H1 (cell line): ENCODE data around the gene PTEN. TPM values are rescaled to one million over a fixed set of nuclear protein-coding genes. Genes with fewer than 3 reads are reported as not detected.

ENCODE experiments used
- CTCF ChIA-PET: fragments of 300-600 bp; sonication (Branson Sonifier 250); formaldehyde crosslinking; loops from one replicate; lab custom pipeline; 2021; ENCODE audit not compliant: partially characterized antibody; lab: Charles Lee
- POLR2A ChIA-PET: fragments of 300-600 bp; sonication (Branson Sonifier 250); formaldehyde crosslinking; loops from one replicate; lab custom pipeline; 2021; ENCODE audit warnings: inconsistent platforms; ENCODE audit not compliant: partially characterized antibody; lab: Charles Lee
- DNase-seq, 2 experiments: peaks; one replicate each; pipeline versions ENCODE4 v3.0.0 to v3.0.0-alpha.2; 2010 to 2022; ENCODE audit warnings: low spot score in 2 of 2, low read depth in 1 of 2, mixed read lengths in 1 of 2
- FAIRE-seq: peaks from 2 replicates; lab custom pipeline; 2011; peaks lifted over from hg19 to GRCh38; lab: Jason Lieb, UNC
- H2AFZ ChIP-seq: 2 replicates; pipeline ENCODE4 v1.8.1; 2012; ENCODE audit warnings: low read length, inconsistent platforms
- H2AK5ac ChIP-seq: 2 replicates; pipeline ENCODE4 v1.6.1; 2013; ENCODE audit warnings: low read depth, low read length
- H2BK120ac ChIP-seq: replicated peaks from 2 replicates; pipeline ENCODE3; 2013; ENCODE audit warnings: low read depth, low read length, inconsistent platforms
- H2BK12ac ChIP-seq: 2 replicates; pipeline ENCODE4 v1.6.1; 2013; ENCODE audit warnings: low read depth, low read length
- H2BK15ac ChIP-seq: 2 replicates; pipeline ENCODE4 v1.6.1; 2013; ENCODE audit warnings: low read length
- H2BK20ac ChIP-seq: 2 replicates; pipeline ENCODE4 v1.6.1; 2013; ENCODE audit warnings: low read length
- H2BK5ac ChIP-seq: 2 replicates; pipeline ENCODE4 v1.6.1; 2013; ENCODE audit warnings: low read depth, low read length
- H3K14ac ChIP-seq: 2 replicates; pipeline ENCODE4 v1.6.1; 2013; ENCODE audit warnings: inconsistent platforms; ENCODE audit not compliant: insufficient read length
- H3K18ac ChIP-seq: 2 replicates; pipeline ENCODE4 v1.6.1; 2013; ENCODE audit warnings: low read length; ENCODE audit errors: extremely low read depth
- H3K23ac ChIP-seq: 2 replicates; pipeline ENCODE4 v1.6.1; 2013; ENCODE audit warnings: inconsistent platforms; ENCODE audit not compliant: insufficient read length
- H3K23me2 ChIP-seq: 2 replicates; pipeline ENCODE4 v1.6.1; 2013; ENCODE audit warnings: low read depth, low read length
- H3K27ac ChIP-seq: 2 replicates; pipeline ENCODE4 v1.6.1; 2011; ENCODE audit warnings: low read depth, low read length, inconsistent platforms
- H3K27me3 ChIP-seq, 4 experiments: replicated peaks in 1 of 4; 1 replicate in 1 of 4; 2 replicates in 3 of 4; pipeline versions ENCODE4 v1.6.1 to v1.8.1; 2011 to 2013; ENCODE audit warnings: low read length in 3 of 4, mild to moderate bottlenecking in 3 of 4, inconsistent platforms in 2 of 4, mixed read lengths in 2 of 4, moderate library complexity in 1 of 4; ENCODE audit not compliant: control insufficient read depth in 3 of 4, insufficient read depth in 3 of 4; ENCODE audit errors: extremely low read depth in 1 of 4
- H3K36me3 ChIP-seq, 4 experiments: 2 replicates each; pipeline versions ENCODE4 v1.6.1 to v1.8.1; 2011 to 2013; ENCODE audit warnings: mild to moderate bottlenecking in 4 of 4, low read length in 3 of 4, moderate library complexity in 2 of 4, control low read depth in 1 of 4, inconsistent platforms in 1 of 4; ENCODE audit not compliant: insufficient read depth in 4 of 4, control insufficient read depth in 2 of 4
- H3K4ac ChIP-seq: replicated peaks from 2 replicates; pipeline ENCODE3; 2013; ENCODE audit warnings: low read length, low read depth, mixed read lengths, inconsistent platforms; ENCODE audit not compliant: insufficient read length
- H3K4me1 ChIP-seq, 4 experiments: replicated peaks in 1 of 4; 1 replicate in 1 of 4; 2 replicates in 3 of 4; pipeline versions ENCODE4 v1.6.1 to v1.8.1; 2011 to 2013; ENCODE audit warnings: low read length in 3 of 4, inconsistent platforms in 2 of 4, mixed read lengths in 1 of 4; ENCODE audit not compliant: insufficient read depth in 4 of 4, control insufficient read depth in 3 of 4
- H3K4me2 ChIP-seq, 2 experiments: 2 replicates each; pipeline versions ENCODE4 v1.6.1 to v1.8.1; 2011 to 2013; ENCODE audit warnings: low read depth in 2 of 2, low read length in 2 of 2, control low read depth in 1 of 2, inconsistent platforms in 1 of 2, mild to moderate bottlenecking in 1 of 2; ENCODE audit not compliant: insufficient read depth in 1 of 2
- H3K4me3 ChIP-seq, 4 experiments: fragments of 200-600, 300-600 bp in 1 of 4; sonication (generic), shearing (Covaris generic), sonication (Bioruptor Twin) in 1 of 4; 2 replicates each; pipeline versions ENCODE4 v1.5.1 to v1.8.1; 2011 to 2016; ENCODE audit warnings: low read length in 4 of 4, low read depth in 3 of 4, control low read depth in 2 of 4, inconsistent platforms in 2 of 4, mild to moderate bottlenecking in 2 of 4, mixed read lengths in 1 of 4, moderate library complexity in 1 of 4; ENCODE audit not compliant: insufficient read depth in 2 of 4; ENCODE audit errors: extremely low read depth in 1 of 4
- H3K56ac ChIP-seq: replicated peaks from 2 replicates; pipeline ENCODE3; 2013; ENCODE audit warnings: low read depth, mild to moderate bottlenecking, mixed read lengths, low read length, inconsistent platforms; ENCODE audit not compliant: insufficient read length
- H3K79me1 ChIP-seq: 2 replicates; pipeline ENCODE4 v1.6.1; 2013; ENCODE audit warnings: low read depth, low read length, control low read depth
- H3K79me2 ChIP-seq, 2 experiments: 2 replicates each; pipeline versions ENCODE4 v1.6.1 to v1.8.1; 2012 to 2013; ENCODE audit warnings: low read length in 2 of 2, mild to moderate bottlenecking in 2 of 2, inconsistent platforms in 1 of 2; ENCODE audit not compliant: insufficient read depth in 2 of 2, control insufficient read depth in 1 of 2
- H3K9ac ChIP-seq, 4 experiments: replicated peaks in 1 of 4; 1 replicate in 1 of 4; 2 replicates in 3 of 4; pipeline versions ENCODE4 v1.6.1 to v1.8.1; 2011 to 2013; ENCODE audit warnings: low read depth in 3 of 4, low read length in 3 of 4, control low read depth in 2 of 4, mild to moderate bottlenecking in 2 of 4, moderate library complexity in 2 of 4, inconsistent platforms in 1 of 4; ENCODE audit errors: extremely low read depth in 1 of 4
- H3K9me3 ChIP-seq, 2 experiments: 2 replicates each; pipeline versions ENCODE4 v1.6.1 to v1.8.1; 2012 to 2013; ENCODE audit warnings: mild to moderate bottlenecking in 2 of 2, moderate library complexity in 2 of 2, control low read depth in 1 of 2, inconsistent platforms in 1 of 2, low read depth in 1 of 2, low read length in 1 of 2, mixed read lengths in 1 of 2; ENCODE audit not compliant: insufficient read depth in 2 of 2
- H4K20me1 ChIP-seq, 2 experiments: replicated peaks in 1 of 2; 2 replicates each; pipeline versions ENCODE3 to v1.8.1; 2011 to 2013; ENCODE audit warnings: inconsistent platforms in 2 of 2, low read length in 2 of 2, mild to moderate bottlenecking in 1 of 2; ENCODE audit not compliant: insufficient read depth in 2 of 2, control insufficient read depth in 1 of 2
- H4K5ac ChIP-seq: 2 replicates; pipeline ENCODE4 v1.6.1; 2013; ENCODE audit warnings: low read length, low read depth, mixed read lengths, inconsistent platforms; ENCODE audit not compliant: insufficient read length
- H4K8ac ChIP-seq: 2 replicates; pipeline ENCODE4 v1.8.0; 2013; ENCODE audit warnings: mild to moderate bottlenecking, moderate library complexity, low read length, inconsistent platforms; ENCODE audit not compliant: insufficient read depth; ENCODE audit errors: extremely low read depth
- H4K91ac ChIP-seq: replicated peaks from 2 replicates; pipeline ENCODE3; 2013; ENCODE audit warnings: low read length, mixed read lengths, inconsistent platforms; ENCODE audit not compliant: insufficient read length
- EZH2 ChIP-seq: fragments of 200-600 bp; sonication (generic); IDR thresholded peaks from 2 replicates; pipeline ENCODE4 v1.7.1; 2012; ENCODE audit warnings: low read depth, mild to moderate bottlenecking, moderate library complexity, low read length, inconsistent platforms; ENCODE audit not compliant: severe bottlenecking
- GTF2F1 ChIP-seq: IDR thresholded peaks from 2 replicates; pipeline ENCODE4 v1.6.1; 2012; ENCODE audit warnings: low read depth, low read length, improper control_type of control experiment, borderline replicate concordance
- HDAC2 ChIP-seq, 2 experiments: fragments of 300-600 bp in 1 of 2; sonication (generic) in 1 of 2; IDR thresholded peaks; 2 replicates each; pipeline ENCODE4 v1.6.1; 2011 to 2012; ENCODE audit warnings: low read depth in 2 of 2, low read length in 2 of 2, mild to moderate bottlenecking in 2 of 2, moderate library complexity in 2 of 2, borderline replicate concordance in 1 of 2, inconsistent platforms in 1 of 2
- JUND ChIP-seq: IDR thresholded peaks from 2 replicates; pipeline ENCODE4 v1.6.1; 2011; ENCODE audit warnings: mild to moderate bottlenecking, improper control_type of control experiment, low read length
- NANOG ChIP-seq: IDR thresholded peaks from 2 replicates; pipeline ENCODE4 v1.6.1; 2011; ENCODE audit warnings: low read length, low read depth, mild to moderate bottlenecking, inconsistent platforms; ENCODE audit not compliant: insufficient read depth, poor library complexity, severe bottlenecking
- POLR2AphosphoS5 ChIP-seq: IDR thresholded peaks from 2 replicates; pipeline ENCODE4 v1.6.1; 2011; ENCODE audit warnings: low read depth, low read length
- RAD21 ChIP-seq, 2 experiments: IDR thresholded peaks in 1 of 2; conservative IDR thresholded peaks in 1 of 2; 2 replicates each; pipeline ENCODE4 v1.6.1; 2011; ENCODE audit warnings: low read depth in 2 of 2, low read length in 2 of 2, improper control_type of control experiment in 1 of 2, inconsistent platforms in 1 of 2, mild to moderate bottlenecking in 1 of 2, moderate library complexity in 1 of 2
- SP1 ChIP-seq: IDR thresholded peaks from 2 replicates; pipeline ENCODE4 v1.6.1; 2011; ENCODE audit warnings: low read depth, low read length
- TEAD4 ChIP-seq: IDR thresholded peaks from 2 replicates; pipeline ENCODE4 v1.6.1; 2012; ENCODE audit warnings: low read depth, low read length, inconsistent platforms, mixed read lengths
- WGBS, 2 experiments: shearing (Covaris generic) in 1 of 2; methylation state at CpG; one replicate each; pipeline versions ENCODE4 v1.1.6 to v1.1.7; 2013 to 2015; ENCODE audit warnings: low lambda C conversion rate in 2 of 2, mixed read lengths in 2 of 2, inconsistent platforms in 1 of 2, low coverage in 1 of 2, missing lambda C conversion rate in 1 of 2; ENCODE audit not compliant: insufficient replicate concordance in 2 of 2, insufficient coverage in 1 of 2, insufficient read length in 1 of 2; ENCODE audit errors: extremely low coverage in 1 of 2, missing lambda C conversion rate in 1 of 2; 5-methylcytosine and 5-hydroxymethylcytosine counted together
- polyA plus RNA-seq, 7 experiments: library from polyadenylated mRNA; depleted of rRNA in 3 of 7; stranded (reverse) in 5 of 7; unstranded in 2 of 7; fragments of >200 nt in 5 of 7; fragments of 200-250 nt in 2 of 7; gene quantifications; 1 replicate in 5 of 7; 2 replicates in 1 of 7; 4 replicates in 1 of 7; pipeline versions ENCODE4 v1.2.1 to v1.2.3, GENCODE V29; 2011 to 2013; ENCODE audit warnings: missing spikeins in 2 of 7, mixed read lengths in 2 of 7
- total RNA-seq: library from RNA; stranded (reverse); fragmentation: NEBNext Ultra II Directional; extraction: Animal tissue kit (Norgen Biotek cat#: 25700); gene quantifications from 2 replicates; pipeline ENCODE4 v1.2.1, GENCODE V29; 2021
- TF ChIP-seq, protein P1 (sequence below): IDR thresholded peaks from 2 replicates; pipeline ENCODE4 v1.6.1; 2012; ENCODE audit warnings: inconsistent platforms

The PTEN gene
- total and polyA plus RNA-seq, 2 of the 8 experiments (the other 6 are each of a cell fraction or from before 2014, with no cell fraction given), result 6.3 to 48.7 TPM

DNA sequence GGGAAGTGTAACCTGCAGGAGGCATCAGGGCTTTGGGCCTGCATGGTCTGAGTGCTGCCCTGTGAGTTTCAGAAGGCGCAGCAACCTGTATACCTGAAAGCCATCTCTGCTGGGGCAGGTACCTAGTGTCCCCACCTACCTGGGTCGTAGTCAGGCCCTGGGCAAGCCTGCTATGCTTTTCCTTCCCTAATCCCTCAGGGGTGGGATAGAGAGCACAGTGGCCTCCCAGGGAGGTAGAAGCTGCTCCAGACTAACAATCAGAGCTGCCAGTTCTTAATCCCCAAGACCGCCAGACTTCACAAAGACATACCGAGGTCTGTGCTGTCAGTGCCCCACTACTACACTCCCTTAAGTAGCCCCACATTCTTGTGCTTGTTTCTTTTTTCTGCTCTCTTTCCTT lies 52.0 kb downstream of the PTEN start:
- Histone ChIP-seq H4K5ac (no peak overlapping the region), H3K27me3 (no peaks in the 10 kb centered on the region), H3K9ac (no peak overlapping the region), H2BK20ac (no peak overlapping the region), H2BK5ac (peak overlapping the region; percentile 60; the same call in 1 of the 2 replicates), H2BK15ac (no peak overlapping the region), H4K20me1 (peaks cover 2 to 4% of the 10 kb centered on the region in 2 experiments), H2AK5ac (no peak overlapping the region), H2BK120ac (no peak overlapping the region), H3K79me1 (no peaks in the 10 kb centered on the region; the same call in 1 of the 2 replicates), H3K4me3 (no peak overlapping the region), H3K56ac (no peak overlapping the region), H3K36me3 (no peaks in the 10 kb centered on the region; a peak in 1 of 8 replicates), H4K8ac (no peak overlapping the region), H3K14ac (no peak overlapping the region), H3K4me1 (peaks cover 0 to 5% (median 0%) of the 10 kb centered on the region in 4 experiments; a peak in 3 of 7 replicates), H3K23ac (no peak overlapping the region), H3K27ac (no peak overlapping the region), H2AFZ (no peak overlapping the region), H4K91ac (no peak overlapping the region), H3K23me2 (no peaks in the 10 kb centered on the region; the same call in 1 of the 2 replicates), H3K9me3 (no peaks in the 10 kb centered on the region), H3K18ac (no peak overlapping the region), H3K4ac (no peak overlapping the region), H2BK12ac (no peak overlapping the region), H3K79me2 (peaks cover 3 to 92% of the 10 kb centered on the region in 2 experiments; a peak in 3 of 4 replicates), H3K4me2 (no peak overlapping the region)
- POLR2A ChIA-PET, result no interaction called here
- CTCF ChIA-PET, result interaction anchor here (1.7 kb wide), 1 partner anchor 473 kb away, joined by 5 read pairs; no protein-coding TSS in a partner anchor
- TF ChIP-seq POLR2AphosphoS5 (peak; percentile 70), RAD21 (IDR thresholded peaks at IDR 0.05 in 1 of 2, conservative IDR thresholded peaks at IDR 0.05 in 1 of 2; ENCODE audit: low read depth in 2 of 2, low read length in 2 of 2) (peak in 1 of 2 experiments; percentile 10; a peak in 1 of 4 replicates), HDAC2 (IDR thresholded peaks at IDR 0.05; ENCODE audit: borderline replicate concordance in 1 of 2, low read depth in 2 of 2, low read length in 2 of 2) (peak in 1 of 2 experiments; percentile 67; a peak in 1 of 4 replicates), SP1 (0 out of 2 replicates have a peak, but pooled peaks have one; percentile 7), EZH2 (no peak), JUND (no peak), NANOG (no peak), GTF2F1 (no peak), TEAD4 (0 out of 2 replicates have a peak, but pooled peaks have one; percentile 10)
- TF ChIP-seq, protein P1, sequence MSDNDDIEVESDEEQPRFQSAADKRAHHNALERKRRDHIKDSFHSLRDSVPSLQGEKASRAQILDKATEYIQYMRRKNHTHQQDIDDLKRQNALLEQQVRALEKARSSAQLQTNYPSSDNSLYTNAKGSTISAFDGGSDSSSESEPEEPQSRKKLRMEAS, result no peak; the same call in 1 of the 2 replicates
- peak; percentile 33 to 55 for DNase-seq
- WGBS, 2 experiments, result 55% methylated on average over 4 of the region's 4 CpGs; no CpG with 5 or more reads in 1 of the 2 experiments
- FAIRE-seq, result peak; percentile 73
